Colonic mucosa (tissue), 4 donors: ENCODE data around the gene MSI2. TPM values are rescaled to one million over a fixed set of nuclear protein-coding genes. Genes with fewer than 3 reads are reported as not detected.

Experiments
- DNase-seq: peaks from one replicate; pipeline ENCODE4 v3.0.0-alpha.2; 2020
- H3K27ac ChIP-seq: fragments of 200-600 bp; one replicate; pipeline ENCODE4 v1.8.0; 2021
- H3K27me3 ChIP-seq: fragments of 200-600 bp; one replicate; pipeline ENCODE4 v1.8.0; 2021
- H3K36me3 ChIP-seq: fragments of 200-600 bp; one replicate; pipeline ENCODE4 v1.8.0; 2021
- H3K4me1 ChIP-seq: fragments of 200-600 bp; one replicate; pipeline ENCODE4 v1.8.0; 2021; ENCODE audit warnings: mild to moderate bottlenecking
- H3K4me3 ChIP-seq: fragments of 200-600 bp; one replicate; pipeline ENCODE4 v1.8.0; 2021
- H3K9ac ChIP-seq, 2 donors: one replicate each; pipeline ENCODE4 v1.7.0; 2013; ENCODE audit warnings: control low read depth in 2 of 2, low read depth in 2 of 2, low read length in 2 of 2
- H3K9me3 ChIP-seq: fragments of 200-600 bp; one replicate; pipeline ENCODE4 v1.8.0; 2021
- intact Hi-C: fragments of 100-400 bp; cut with DNase I; formaldehyde crosslinking; loops from one replicate; pipeline ENCODE4 v1.14.1; 2022
- total RNA-seq, 2 donors: library from RNA; stranded (reverse); fragmentation: NEBNext Ultra II Directional in 1 of 2; extraction: Animal tissue kit (Norgen Biotek cat#: 25700) in 1 of 2; gene quantifications; one replicate each; pipeline ENCODE4 v1.2.1, GENCODE V29; 2021
- TF ChIP-seq, protein P1 (sequence below): fragments of 200-600 bp; IDR thresholded peaks from one replicate; pipeline ENCODE4 v1.8.0; 2022; ENCODE audit warnings: antibody characterized with exemption, mild to moderate bottlenecking
- donor health status: healthy.
- donor health status: DM: no; HTN: no; CAD: no.
- donor health status: DM: no; HTN: no; CAD: no.

The MSI2 gene
- total RNA-seq, 2 donors from 2014 or later, result 61.6 to 75.4 TPM

DNA sequence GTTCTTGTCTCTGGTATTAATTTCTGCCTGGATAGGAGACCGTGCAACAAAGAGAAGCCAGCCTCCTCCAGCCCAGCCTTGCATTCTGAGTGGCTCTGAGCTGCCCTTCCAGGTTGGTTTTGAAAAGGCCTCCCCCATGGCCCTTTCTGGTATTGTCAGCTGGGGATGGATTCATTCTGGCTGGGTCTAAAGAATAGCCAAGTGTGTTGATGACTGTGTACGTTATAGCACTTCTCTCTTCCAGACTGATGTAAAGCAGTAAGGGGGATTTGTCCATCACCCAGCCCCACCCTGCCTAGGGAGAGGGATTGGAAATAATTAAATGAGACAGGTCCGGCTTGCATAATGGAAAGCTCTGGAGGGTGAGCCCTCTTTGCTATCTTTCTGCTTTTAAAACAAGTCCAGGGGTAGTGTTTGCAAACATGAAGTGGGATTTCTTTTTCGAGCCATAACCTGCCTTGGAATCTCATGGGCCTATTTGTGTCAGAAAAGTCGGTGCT is 146.4 kb downstream of the MSI2 start:
- Histone ChIP-seq H3K27ac (no peak overlapping the region), H3K9me3 (no peaks in the 10 kb centered on the region), H3K9ac (no peak overlapping the region), H3K4me1 (peaks cover 18% of the 10 kb centered on the region), H3K36me3 (no peaks in the 10 kb centered on the region), H3K4me3 (no peak overlapping the region), H3K27me3 (no peaks in the 10 kb centered on the region)
- TF ChIP-seq, protein P1, sequence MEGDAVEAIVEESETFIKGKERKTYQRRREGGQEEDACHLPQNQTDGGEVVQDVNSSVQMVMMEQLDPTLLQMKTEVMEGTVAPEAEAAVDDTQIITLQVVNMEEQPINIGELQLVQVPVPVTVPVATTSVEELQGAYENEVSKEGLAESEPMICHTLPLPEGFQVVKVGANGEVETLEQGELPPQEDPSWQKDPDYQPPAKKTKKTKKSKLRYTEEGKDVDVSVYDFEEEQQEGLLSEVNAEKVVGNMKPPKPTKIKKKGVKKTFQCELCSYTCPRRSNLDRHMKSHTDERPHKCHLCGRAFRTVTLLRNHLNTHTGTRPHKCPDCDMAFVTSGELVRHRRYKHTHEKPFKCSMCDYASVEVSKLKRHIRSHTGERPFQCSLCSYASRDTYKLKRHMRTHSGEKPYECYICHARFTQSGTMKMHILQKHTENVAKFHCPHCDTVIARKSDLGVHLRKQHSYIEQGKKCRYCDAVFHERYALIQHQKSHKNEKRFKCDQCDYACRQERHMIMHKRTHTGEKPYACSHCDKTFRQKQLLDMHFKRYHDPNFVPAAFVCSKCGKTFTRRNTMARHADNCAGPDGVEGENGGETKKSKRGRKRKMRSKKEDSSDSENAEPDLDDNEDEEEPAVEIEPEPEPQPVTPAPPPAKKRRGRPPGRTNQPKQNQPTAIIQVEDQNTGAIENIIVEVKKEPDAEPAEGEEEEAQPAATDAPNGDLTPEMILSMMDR, result no peak
- intact Hi-C loops, result no loop called here
- no peak for DNase-seq

DNA sequence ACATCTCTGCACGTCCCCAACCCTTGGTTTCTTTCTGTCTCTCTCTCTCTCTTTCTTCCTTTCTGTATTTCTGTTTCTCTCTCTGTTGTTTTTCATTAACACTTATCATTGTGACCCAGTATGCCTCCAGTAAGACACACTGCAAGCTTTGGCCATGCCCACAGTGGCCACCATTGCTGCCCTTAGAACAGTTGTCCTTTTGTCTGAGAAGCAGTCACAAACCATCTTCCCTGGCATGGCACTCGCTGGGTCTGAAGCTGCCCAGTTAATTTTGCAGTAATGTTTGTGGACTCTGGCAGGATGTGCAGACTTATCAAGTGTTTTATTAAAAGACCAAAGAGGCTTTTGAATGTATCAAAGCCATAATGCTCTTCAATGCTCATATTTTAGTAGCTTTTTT is 146.9 kb downstream of the MSI2 start:
- H3K27me3 ChIP-seq, result no peaks in the 10 kb centered on the region
- intact Hi-C loops, result no loop called here
- no peak overlapping the region for H3K27ac ChIP-seq
- TF ChIP-seq, protein P1, result no peak
- peaks cover 23% of the 10 kb centered on the region for H3K4me1 ChIP-seq
- H3K9ac ChIP-seq, result no peak overlapping the region
- no peak for DNase-seq
- no peaks in the 10 kb centered on the region for H3K36me3 ChIP-seq
- H3K4me3 ChIP-seq, result no peak overlapping the region
- no peaks in the 10 kb centered on the region for H3K9me3 ChIP-seq

DNA sequence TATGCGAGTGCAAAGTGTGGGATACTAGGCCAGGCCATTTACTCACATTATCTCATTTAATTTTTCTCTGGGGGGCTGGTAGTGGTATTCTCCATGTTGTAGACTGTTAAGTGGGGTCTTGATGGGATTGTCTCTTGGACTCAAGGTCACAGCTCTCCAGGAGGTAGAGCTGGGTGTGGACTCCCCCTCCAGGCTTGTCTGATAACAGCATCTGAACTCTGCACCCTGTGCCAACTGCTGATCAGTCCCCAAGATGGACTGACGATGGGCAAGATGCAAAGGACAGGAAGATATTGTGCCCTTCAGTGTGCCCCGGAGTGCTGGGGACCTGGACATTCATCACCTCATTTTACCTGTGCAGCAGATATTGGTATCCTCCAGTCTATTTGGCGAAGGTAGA is 147.8 kb downstream of the MSI2 start:
- Histone ChIP-seq H3K36me3 (no peaks in the 10 kb centered on the region), H3K4me1 (peaks cover 23% of the 10 kb centered on the region), H3K27me3 (no peaks in the 10 kb centered on the region), H3K27ac (no peak overlapping the region), H3K9ac (no peak overlapping the region), H3K9me3 (no peaks in the 10 kb centered on the region), H3K4me3 (no peak overlapping the region)
- intact Hi-C loops, result no loop called here
- DNase-seq, result peak; percentile 33
- TF ChIP-seq, protein P1, result no peak

DNA sequence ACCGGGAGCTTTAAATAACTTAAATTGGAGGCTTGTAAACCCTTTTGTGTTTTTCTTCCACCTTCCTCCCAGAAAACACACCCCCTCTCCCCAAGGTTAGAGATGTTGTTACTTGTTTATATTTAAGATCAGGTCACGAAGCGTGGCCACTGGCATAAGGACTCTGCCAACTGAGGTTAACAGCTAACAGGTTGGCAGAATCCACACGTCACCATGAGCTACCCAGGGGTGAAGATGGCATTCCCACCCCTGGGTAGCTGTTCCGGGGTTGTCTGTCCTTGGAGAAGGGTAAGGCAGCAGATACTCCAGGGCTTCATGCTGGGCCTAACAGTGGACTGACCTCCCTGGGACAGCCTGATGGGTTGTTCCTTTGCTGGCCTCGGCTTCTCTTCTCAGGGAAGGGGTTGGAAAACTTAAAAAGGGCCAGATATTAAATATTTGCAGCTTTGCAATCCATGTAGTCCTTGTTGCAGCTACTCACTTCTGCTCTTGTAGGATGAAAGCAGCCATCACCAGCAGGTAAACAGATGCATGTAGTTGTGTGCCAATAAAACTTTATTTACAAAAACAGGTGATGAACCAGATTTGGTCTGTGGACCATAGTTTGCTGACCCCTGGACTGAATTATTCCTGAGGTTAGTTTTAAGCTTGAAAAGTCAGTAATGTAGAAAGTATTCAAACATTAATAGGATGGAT is 148.6 kb downstream of the MSI2 start:
- no peaks in the 10 kb centered on the region for H3K27me3 ChIP-seq
- H3K4me1 ChIP-seq, result peaks cover 23% of the 10 kb centered on the region
- intact Hi-C loops, result no loop called here
- TF ChIP-seq, protein P1, result no peak
- no peak overlapping the region for H3K9ac ChIP-seq
- no peaks in the 10 kb centered on the region for H3K9me3 ChIP-seq
- no peaks in the 10 kb centered on the region for H3K36me3 ChIP-seq
- DNase-seq, result no peak
- no peak overlapping the region for H3K4me3 ChIP-seq
- H3K27ac ChIP-seq, result no peak overlapping the region

DNA sequence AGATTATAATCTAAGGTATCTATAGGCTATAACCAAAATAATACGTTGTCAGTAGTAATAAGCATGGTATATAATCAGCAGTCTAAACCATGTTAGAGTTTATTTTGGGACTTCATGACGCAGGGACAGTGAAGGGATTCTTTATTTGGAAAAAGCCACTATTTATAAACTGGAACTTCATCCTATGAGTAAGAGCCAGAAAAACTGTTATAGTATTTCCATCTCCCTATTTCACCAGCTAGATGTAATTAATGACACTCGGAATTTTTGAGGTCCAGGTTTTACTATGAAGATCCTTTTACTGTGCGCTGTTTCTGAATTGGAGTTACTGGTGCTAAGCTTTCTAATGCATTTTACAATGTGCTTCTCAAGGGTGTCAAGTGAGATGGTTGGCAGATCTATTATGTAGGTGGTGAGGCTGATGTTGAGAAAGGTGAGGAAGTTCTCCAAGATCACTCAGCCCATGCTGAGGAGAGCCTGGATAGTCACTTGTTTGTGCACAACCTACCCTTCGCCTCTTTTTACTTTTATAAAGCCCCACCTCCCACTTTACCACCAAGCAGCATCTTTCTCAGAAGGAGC is 149.3 kb downstream of the MSI2 start:
- Histone ChIP-seq H3K27me3 (no peaks in the 10 kb centered on the region), H3K27ac (no peak overlapping the region), H3K4me1 (peaks cover 23% of the 10 kb centered on the region), H3K9me3 (no peaks in the 10 kb centered on the region), H3K36me3 (no peaks in the 10 kb centered on the region), H3K9ac (no peak overlapping the region), H3K4me3 (no peak overlapping the region)
- TF ChIP-seq, protein P1, result no peak
- intact Hi-C loops, result no loop called here
- DNase-seq, result no peak
